Measurements from ENCODE around the gene GTPBP2. TPM values are rescaled to one million over a fixed set of nuclear protein-coding genes. Genes with fewer than 3 reads are reported as not detected.

Gene GTPBP2
- total and polyA plus RNA-seq, 2 experiments from 2014 or later: 17.5 to 55.9 TPM

DNA sequence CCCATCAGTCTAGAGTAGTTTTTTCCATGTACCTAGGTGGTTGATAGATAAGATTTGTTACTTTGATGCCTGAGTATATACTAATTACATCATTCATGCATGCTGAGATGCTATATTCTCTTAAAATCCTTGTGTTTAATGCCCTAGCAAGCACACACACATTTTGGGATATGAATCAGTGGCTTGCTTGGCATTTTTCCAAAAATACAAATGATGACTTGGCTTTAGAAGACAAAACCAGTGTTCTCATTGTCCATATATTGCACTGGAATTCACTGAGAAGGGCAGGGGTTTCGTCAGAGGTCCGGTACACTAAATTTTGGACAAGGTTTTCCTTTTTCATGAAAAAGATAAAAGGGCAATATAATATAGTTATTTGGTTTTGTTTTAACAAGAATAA is 24.9 kb downstream of the GTPBP2 start:
- Histone ChIP-seq H3K4me1 (ENCODE audit: insufficient read depth) (no peaks in the 10 kb centered on the region), H3K36me3 (ENCODE audit: insufficient read depth) (0 out of 2 replicates have a peak, but pooled peaks cover 2% of the 10 kb centered on the region), H3K27me3 (ENCODE audit: insufficient read depth) (no peaks in the 10 kb centered on the region), H3K27ac (ENCODE audit: low read depth) (no peak overlapping the region), H3K79me2 (replicated peaks; ENCODE audit: insufficient read depth) (no peaks in the 10 kb centered on the region), H3K9me2 (ENCODE audit: insufficient read depth) (no peaks in the 10 kb centered on the region), H3F3A (replicated peaks; ENCODE audit: low read depth) (no peaks in the 10 kb centered on the region), H3K4me2 (no peak overlapping the region), H2AFZ (no peak overlapping the region), H3K4me3 (no peak overlapping the region), H4K20me1 (replicated peaks; ENCODE audit: insufficient read depth) (no peaks in the 10 kb centered on the region; the same call in 1 of the 2 replicates)
- DNase-seq (ENCODE audit: low spot score) (no peak), ATAC-seq (no peak)
- Mint-ChIP-seq H3K4me1 (no peaks in the 10 kb centered on the region), H3K36me3 (ENCODE audit: low read depth) (peaks cover 14% of the 10 kb centered on the region; the same call in 2 of the 3 replicates), H3K4me3 (no peak overlapping the region), H3K27ac (no peak overlapping the region), H3K9me3 (no peaks in the 10 kb centered on the region; the same call in 2 of the 3 replicates), H3K27me3 (ENCODE audit: insufficient read depth, low read depth, poor library complexity) (peaks cover 2% of the 10 kb centered on the region)
- no peak for TF ChIP-seq STAT1 (IDR thresholded peaks at IDR 0.05; ENCODE audit: unreplicated experiment)
- TF ChIP-seq NANOG (IDR thresholded peaks at IDR 0.05; ENCODE audit: borderline replicate concordance): no peak
- no peak for TF ChIP-seq EZH2phosphoT487 (IDR thresholded peaks at IDR 0.05; ENCODE audit: unreplicated experiment)
- TF ChIP-seq, protein P1, sequence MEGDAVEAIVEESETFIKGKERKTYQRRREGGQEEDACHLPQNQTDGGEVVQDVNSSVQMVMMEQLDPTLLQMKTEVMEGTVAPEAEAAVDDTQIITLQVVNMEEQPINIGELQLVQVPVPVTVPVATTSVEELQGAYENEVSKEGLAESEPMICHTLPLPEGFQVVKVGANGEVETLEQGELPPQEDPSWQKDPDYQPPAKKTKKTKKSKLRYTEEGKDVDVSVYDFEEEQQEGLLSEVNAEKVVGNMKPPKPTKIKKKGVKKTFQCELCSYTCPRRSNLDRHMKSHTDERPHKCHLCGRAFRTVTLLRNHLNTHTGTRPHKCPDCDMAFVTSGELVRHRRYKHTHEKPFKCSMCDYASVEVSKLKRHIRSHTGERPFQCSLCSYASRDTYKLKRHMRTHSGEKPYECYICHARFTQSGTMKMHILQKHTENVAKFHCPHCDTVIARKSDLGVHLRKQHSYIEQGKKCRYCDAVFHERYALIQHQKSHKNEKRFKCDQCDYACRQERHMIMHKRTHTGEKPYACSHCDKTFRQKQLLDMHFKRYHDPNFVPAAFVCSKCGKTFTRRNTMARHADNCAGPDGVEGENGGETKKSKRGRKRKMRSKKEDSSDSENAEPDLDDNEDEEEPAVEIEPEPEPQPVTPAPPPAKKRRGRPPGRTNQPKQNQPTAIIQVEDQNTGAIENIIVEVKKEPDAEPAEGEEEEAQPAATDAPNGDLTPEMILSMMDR (conservative IDR thresholded peaks at IDR 0.05; ENCODE audit: low read depth in 2 of 2): no peak
- TF ChIP-seq POLR2AphosphoS5 (IDR thresholded peaks at IDR 0.05; ENCODE audit: low read depth): no peak
- no peak for TF ChIP-seq CREB1 (CRISPR knock-in tag; IDR thresholded peaks at IDR 0.05; ENCODE audit: low read depth)
- no peak for TF ChIP-seq ZNF114 (CRISPR knock-in tag; IDR thresholded peaks at IDR 0.05)
- TF ChIP-seq ETS1 (IDR thresholded peaks at IDR 0.05): no peak
- TF ChIP-seq ZNF462 (CRISPR knock-in tag; IDR thresholded peaks at IDR 0.05): no peak
- TF ChIP-seq EZH2 (IDR thresholded peaks at IDR 0.05; ENCODE audit: low read depth, unreplicated experiment): no peak
- TF ChIP-seq ZNF331 (CRISPR knock-in tag; IDR thresholded peaks at IDR 0.05; ENCODE audit: low read depth): no peak
- no peak for TF ChIP-seq REST (IDR thresholded peaks at IDR 0.05; ENCODE audit: unreplicated experiment)
- TF ChIP-seq JUNB (IDR thresholded peaks at IDR 0.05; ENCODE audit: unreplicated experiment): no peak
